HEK293 (cell line): ENCODE data around the gene CNTLN.

Experiments used
- CTCF ChIA-PET: fragments of 350-600 bp; formaldehyde crosslinking; extraction: SDS; loops from one replicate; lab custom pipeline; 2021; ENCODE audit warnings: antibody characterized with exemption; lab: Yijun Ruan, JAX
- POLR2A ChIA-PET: fragments of 300-600 bp; formaldehyde crosslinking; extraction: SDS; loops from one replicate; lab custom pipeline; 2020; ENCODE audit warnings: antibody characterized with exemption, inconsistent platforms; lab: Yijun Ruan, JAX
- H3K27ac ChIP-seq: fragments of 200-500 bp; sonication (Bioruptor generic); 2 replicates; pipeline ENCODE4 v1.5.1; 2014; ENCODE audit warnings: low read depth, low read length, control low read depth, inconsistent platforms; ENCODE audit errors: extremely low read depth
- H3K36me3 ChIP-seq, 2 experiments: fragments of 200-500 bp in 1 of 2; sonication (Bioruptor generic) in 1 of 2; 1 replicate in 1 of 2; 2 replicates in 1 of 2; pipeline ENCODE4 v1.5.1; 2014 to 2017; ENCODE audit warnings: inconsistent platforms in 2 of 2, low read length in 2 of 2; ENCODE audit not compliant: control insufficient read depth in 2 of 2, insufficient read depth in 1 of 2
- H3K4me1 ChIP-seq: fragments of 200-500 bp; sonication (Bioruptor generic); 2 replicates; pipeline ENCODE4 v1.5.1; 2014; ENCODE audit warnings: mild to moderate bottlenecking, low read length, inconsistent platforms; ENCODE audit not compliant: control insufficient read depth, insufficient read depth
- H3K4me3 ChIP-seq: 2 replicates; pipeline ENCODE4 v1.5.1; 2011; ENCODE audit warnings: low read depth, mild to moderate bottlenecking, control low read depth, low read length, moderate library complexity
- H3K9me3 ChIP-seq: fragments of 200-500 bp; sonication (Bioruptor generic); 2 replicates; pipeline ENCODE4 v1.5.1; 2014; ENCODE audit warnings: low read depth, low read length, inconsistent platforms; ENCODE audit not compliant: control insufficient read depth, insufficient read depth
- EGR2 ChIP-seq: fragments of 450-650 bp; formaldehyde crosslinking; IDR thresholded peaks from 2 replicates; pipeline ENCODE4 v1.5.1; 2016; ENCODE audit warnings: low read depth, missing biosample characterization, missing genetic modification characterization
- HOXC10 ChIP-seq: sonication (generic); formaldehyde crosslinking; IDR thresholded peaks from 2 replicates; pipeline ENCODE4 v1.8.1; 2023; ENCODE audit warnings: mild to moderate bottlenecking, missing genetic modification reagents
- MEIS1 ChIP-seq: sonication (generic); formaldehyde crosslinking; IDR thresholded peaks from 2 replicates; pipeline ENCODE4 v1.8.1; 2022; ENCODE audit warnings: missing genetic modification reagents, mild to moderate bottlenecking, borderline replicate concordance
- OSR2 ChIP-seq: fragments of 450-650 bp; formaldehyde crosslinking; IDR thresholded peaks from 2 replicates; pipeline ENCODE4 v1.5.1; 2016; ENCODE audit warnings: missing biosample characterization, missing genetic modification characterization
- REPIN1 ChIP-seq: fragments of 450-650 bp; formaldehyde crosslinking; IDR thresholded peaks from 2 replicates; pipeline ENCODE4 v1.5.1; 2017; ENCODE audit warnings: missing biosample characterization, missing genetic modification characterization, low read depth
- SETDB1 ChIP-seq: IDR thresholded peaks from one replicate; pipeline ENCODE4 v1.6.1; 2017; ENCODE audit warnings: mild to moderate bottlenecking, low read length, moderate library complexity, mixed read lengths; ENCODE audit not compliant: insufficient read length
- ZNF10 ChIP-seq: fragments of 450-650 bp; formaldehyde crosslinking; IDR thresholded peaks from 2 replicates; pipeline ENCODE4 v1.5.1; 2017; ENCODE audit warnings: missing biosample characterization, missing genetic modification characterization
- ZNF138 ChIP-seq: fragments of 450-650 bp; formaldehyde crosslinking; IDR thresholded peaks from 2 replicates; pipeline ENCODE4 v1.5.1; 2016; ENCODE audit warnings: missing biosample characterization, missing genetic modification characterization, borderline replicate concordance
- ZNF16 ChIP-seq: fragments of 450-650 bp; formaldehyde crosslinking; IDR thresholded peaks from 2 replicates; pipeline ENCODE4 v1.5.1; 2016; ENCODE audit warnings: low read depth, missing biosample characterization, missing genetic modification characterization
- ZNF174 ChIP-seq: fragments of 450-650 bp; formaldehyde crosslinking; IDR thresholded peaks from 2 replicates; pipeline ENCODE4 v1.5.0; 2017; ENCODE audit warnings: missing biosample characterization, mild to moderate bottlenecking, missing genetic modification characterization
- ZNF175 ChIP-seq: fragments of 450-650 bp; formaldehyde crosslinking; IDR thresholded peaks from 2 replicates; pipeline ENCODE4 v1.5.1; 2016; ENCODE audit warnings: missing biosample characterization, missing genetic modification characterization
- ZNF223 ChIP-seq: fragments of 450-650 bp; formaldehyde crosslinking; IDR thresholded peaks from 2 replicates; pipeline ENCODE4 v1.5.1; 2016; ENCODE audit warnings: missing biosample characterization, missing genetic modification characterization
- ZNF239 ChIP-seq: fragments of 450-650 bp; formaldehyde crosslinking; IDR thresholded peaks from 2 replicates; pipeline ENCODE4 v1.5.1; 2016; ENCODE audit warnings: missing biosample characterization, missing genetic modification characterization
- ZNF350 ChIP-seq: fragments of 450-650 bp; formaldehyde crosslinking; IDR thresholded peaks from 2 replicates; pipeline ENCODE4 v1.5.0; 2017; ENCODE audit warnings: missing biosample characterization, mild to moderate bottlenecking, missing genetic modification characterization
- ZNF37A ChIP-seq: fragments of 450-650 bp; IDR thresholded peaks from 2 replicates; pipeline ENCODE4 v1.5.1; 2018; ENCODE audit warnings: missing biosample characterization, missing genetic modification characterization
- ZNF426 ChIP-seq: fragments of 450-650 bp; formaldehyde crosslinking; IDR thresholded peaks from 2 replicates; pipeline ENCODE4 v1.5.1; 2017; ENCODE audit warnings: missing biosample characterization, missing genetic modification characterization, mild to moderate bottlenecking, inconsistent platforms, moderate library complexity
- ZNF433 ChIP-seq: fragments of 450-650 bp; formaldehyde crosslinking; IDR thresholded peaks from 2 replicates; pipeline ENCODE4 v1.5.1; 2016; ENCODE audit warnings: missing biosample characterization, missing genetic modification characterization, low read depth
- ZNF513 ChIP-seq: fragments of 450-650 bp; IDR thresholded peaks from 2 replicates; pipeline ENCODE4 v1.5.1; 2018; ENCODE audit warnings: missing biosample characterization, missing genetic modification characterization
- ZNF529 ChIP-seq: fragments of 450-650 bp; formaldehyde crosslinking; IDR thresholded peaks from 2 replicates; pipeline ENCODE4 v1.5.1; 2017; ENCODE audit warnings: missing genetic modification characterization, missing biosample characterization; ENCODE audit not compliant: insufficient replicate concordance
- ZNF837 ChIP-seq: fragments of 450-650 bp; formaldehyde crosslinking; IDR thresholded peaks from 2 replicates; pipeline ENCODE4 v1.5.1; 2016; ENCODE audit warnings: missing biosample characterization, missing genetic modification characterization
- TF ChIP-seq, protein P1 (sequence below): fragments of 450-650 bp; formaldehyde crosslinking; IDR thresholded peaks from 2 replicates; pipeline ENCODE4 v1.5.1; 2016; ENCODE audit warnings: missing biosample characterization, missing genetic modification characterization, low read depth
- TF ChIP-seq, protein P2 (sequence below): fragments of 450-650 bp; formaldehyde crosslinking; IDR thresholded peaks from 2 replicates; pipeline ENCODE4 v1.5.1; 2016; ENCODE audit warnings: missing biosample characterization, missing genetic modification characterization
- TF ChIP-seq, protein P3 (sequence below): fragments of 450-650 bp; formaldehyde crosslinking; IDR thresholded peaks from 2 replicates; pipeline ENCODE4 v1.5.1; 2017; ENCODE audit warnings: missing biosample characterization, missing genetic modification characterization
- TF ChIP-seq, protein P4 (sequence below): fragments of 450-650 bp; formaldehyde crosslinking; IDR thresholded peaks from 2 replicates; pipeline ENCODE4 v1.5.1; 2017; ENCODE audit warnings: missing biosample characterization, mild to moderate bottlenecking, missing genetic modification characterization, moderate library complexity
- TF ChIP-seq, protein P5 (sequence below): fragments of 450-650 bp; formaldehyde crosslinking; IDR thresholded peaks from 2 replicates; pipeline ENCODE4 v1.5.1; 2016; ENCODE audit warnings: missing biosample characterization, missing genetic modification characterization

Gene CNTLN

GRCh38 chr9:17532461-17532860, 397.6 kb downstream of the CNTLN start:
- POLR2A ChIA-PET, result no interaction called here
- Histone ChIP-seq H3K36me3 (no peaks in the 10 kb centered on the region), H3K9me3 (no peaks in the 10 kb centered on the region), H3K4me3 (no peak overlapping the region), H3K4me1 (no peaks in the 10 kb centered on the region), H3K27ac (no peak overlapping the region)
- TF ChIP-seq ZNF138 (tag by site-specific recombination) (no peak), ZNF239 (no peak), ZNF837 (tag by site-specific recombination) (no peak), HOXC10 (no peak), SETDB1 (no peak), EGR2 (no peak), ZNF175 (tag by site-specific recombination) (no peak), ZNF426 (tag by site-specific recombination) (no peak), ZNF433 (tag by site-specific recombination) (no peak)
- TF ChIP-seq, protein P1, sequence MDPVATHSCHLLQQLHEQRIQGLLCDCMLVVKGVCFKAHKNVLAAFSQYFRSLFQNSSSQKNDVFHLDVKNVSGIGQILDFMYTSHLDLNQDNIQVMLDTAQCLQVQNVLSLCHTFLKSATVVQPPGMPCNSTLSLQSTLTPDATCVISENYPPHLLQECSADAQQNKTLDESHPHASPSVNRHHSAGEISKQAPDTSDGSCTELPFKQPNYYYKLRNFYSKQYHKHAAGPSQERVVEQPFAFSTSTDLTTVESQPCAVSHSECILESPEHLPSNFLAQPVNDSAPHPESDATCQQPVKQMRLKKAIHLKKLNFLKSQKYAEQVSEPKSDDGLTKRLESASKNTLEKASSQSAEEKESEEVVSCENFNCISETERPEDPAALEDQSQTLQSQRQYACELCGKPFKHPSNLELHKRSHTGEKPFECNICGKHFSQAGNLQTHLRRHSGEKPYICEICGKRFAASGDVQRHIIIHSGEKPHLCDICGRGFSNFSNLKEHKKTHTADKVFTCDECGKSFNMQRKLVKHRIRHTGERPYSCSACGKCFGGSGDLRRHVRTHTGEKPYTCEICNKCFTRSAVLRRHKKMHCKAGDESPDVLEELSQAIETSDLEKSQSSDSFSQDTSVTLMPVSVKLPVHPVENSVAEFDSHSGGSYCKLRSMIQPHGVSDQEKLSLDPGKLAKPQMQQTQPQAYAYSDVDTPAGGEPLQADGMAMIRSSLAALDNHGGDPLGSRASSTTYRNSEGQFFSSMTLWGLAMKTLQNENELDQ (tag by site-specific recombination), result no peak
- CTCF ChIA-PET, result interaction anchor here (0.6 to 7.6 kb wide), 29 partner anchors 8 to 1496 kb away, joined by 3 to 99 read pairs (median 4); no protein-coding TSS in a partner anchor

DNA sequence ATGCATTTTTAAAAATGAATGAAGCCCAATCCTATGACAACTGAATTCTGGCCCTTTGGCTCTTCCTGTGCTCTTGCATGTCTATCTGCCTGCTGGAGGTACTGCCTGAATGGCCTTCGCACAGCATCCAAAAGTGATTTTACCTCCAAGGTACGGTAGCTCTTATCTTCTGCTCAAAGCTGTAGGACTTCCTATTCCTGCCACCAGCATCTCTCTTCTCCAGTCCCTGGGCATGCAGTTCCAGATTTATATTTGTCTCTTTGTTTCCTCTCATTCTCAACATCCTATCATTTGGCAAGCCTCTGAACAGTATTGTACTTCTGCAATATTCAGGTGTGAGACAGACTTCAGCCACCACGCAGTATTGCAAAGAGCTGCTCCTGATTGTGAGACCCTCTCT, 400.3 kb downstream of the CNTLN start:
- Histone ChIP-seq H3K4me3 (no peak overlapping the region), H3K9me3 (no peaks in the 10 kb centered on the region), H3K27ac (no peak overlapping the region), H3K36me3 (no peaks in the 10 kb centered on the region), H3K4me1 (no peaks in the 10 kb centered on the region)
- ChIA-PET CTCF (interaction anchor here (0.6 to 7.6 kb wide), 2 partner anchors 207 to 268 kb away, joined by 3 to 99 read pairs; no protein-coding TSS in a partner anchor), POLR2A (interaction anchor here (0.6 kb wide), 1 partner anchor 28 kb away, joined by 3 read pairs; no protein-coding TSS in a partner anchor)
- no peak for TF ChIP-seq ZNF513 (tag by site-specific recombination)
- no peak for TF ChIP-seq ZNF350 (tag by site-specific recombination)
- TF ChIP-seq, protein P2, sequence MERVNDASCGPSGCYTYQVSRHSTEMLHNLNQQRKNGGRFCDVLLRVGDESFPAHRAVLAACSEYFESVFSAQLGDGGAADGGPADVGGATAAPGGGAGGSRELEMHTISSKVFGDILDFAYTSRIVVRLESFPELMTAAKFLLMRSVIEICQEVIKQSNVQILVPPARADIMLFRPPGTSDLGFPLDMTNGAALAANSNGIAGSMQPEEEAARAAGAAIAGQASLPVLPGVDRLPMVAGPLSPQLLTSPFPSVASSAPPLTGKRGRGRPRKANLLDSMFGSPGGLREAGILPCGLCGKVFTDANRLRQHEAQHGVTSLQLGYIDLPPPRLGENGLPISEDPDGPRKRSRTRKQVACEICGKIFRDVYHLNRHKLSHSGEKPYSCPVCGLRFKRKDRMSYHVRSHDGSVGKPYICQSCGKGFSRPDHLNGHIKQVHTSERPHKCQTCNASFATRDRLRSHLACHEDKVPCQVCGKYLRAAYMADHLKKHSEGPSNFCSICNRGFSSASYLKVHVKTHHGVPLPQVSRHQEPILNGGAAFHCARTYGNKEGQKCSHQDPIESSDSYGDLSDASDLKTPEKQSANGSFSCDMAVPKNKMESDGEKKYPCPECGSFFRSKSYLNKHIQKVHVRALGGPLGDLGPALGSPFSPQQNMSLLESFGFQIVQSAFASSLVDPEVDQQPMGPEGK (tag by site-specific recombination), result no peak
- TF ChIP-seq, protein P3, sequence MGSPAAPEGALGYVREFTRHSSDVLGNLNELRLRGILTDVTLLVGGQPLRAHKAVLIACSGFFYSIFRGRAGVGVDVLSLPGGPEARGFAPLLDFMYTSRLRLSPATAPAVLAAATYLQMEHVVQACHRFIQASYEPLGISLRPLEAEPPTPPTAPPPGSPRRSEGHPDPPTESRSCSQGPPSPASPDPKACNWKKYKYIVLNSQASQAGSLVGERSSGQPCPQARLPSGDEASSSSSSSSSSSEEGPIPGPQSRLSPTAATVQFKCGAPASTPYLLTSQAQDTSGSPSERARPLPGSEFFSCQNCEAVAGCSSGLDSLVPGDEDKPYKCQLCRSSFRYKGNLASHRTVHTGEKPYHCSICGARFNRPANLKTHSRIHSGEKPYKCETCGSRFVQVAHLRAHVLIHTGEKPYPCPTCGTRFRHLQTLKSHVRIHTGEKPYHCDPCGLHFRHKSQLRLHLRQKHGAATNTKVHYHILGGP (tag by site-specific recombination), result no peak
- TF ChIP-seq OSR2 (tag by site-specific recombination), result no peak
- TF ChIP-seq REPIN1 (tag by site-specific recombination), result no peak
- no peak for TF ChIP-seq ZNF174 (tag by site-specific recombination)
- TF ChIP-seq, protein P4, sequence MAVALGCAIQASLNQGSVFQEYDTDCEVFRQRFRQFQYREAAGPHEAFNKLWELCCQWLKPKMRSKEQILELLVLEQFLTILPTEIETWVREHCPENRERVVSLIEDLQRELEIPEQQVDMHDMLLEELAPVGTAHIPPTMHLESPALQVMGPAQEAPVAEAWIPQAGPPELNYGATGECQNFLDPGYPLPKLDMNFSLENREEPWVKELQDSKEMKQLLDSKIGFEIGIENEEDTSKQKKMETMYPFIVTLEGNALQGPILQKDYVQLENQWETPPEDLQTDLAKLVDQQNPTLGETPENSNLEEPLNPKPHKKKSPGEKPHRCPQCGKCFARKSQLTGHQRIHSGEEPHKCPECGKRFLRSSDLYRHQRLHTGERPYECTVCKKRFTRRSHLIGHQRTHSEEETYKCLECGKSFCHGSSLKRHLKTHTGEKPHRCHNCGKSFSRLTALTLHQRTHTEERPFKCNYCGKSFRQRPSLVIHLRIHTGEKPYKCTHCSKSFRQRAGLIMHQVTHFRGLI, result no peak
- TF ChIP-seq MEIS1 (CRISPR knock-in tag), result no peak
- TF ChIP-seq ZNF10 (tag by site-specific recombination), result no peak
- no peak for TF ChIP-seq ZNF16 (tag by site-specific recombination)
- TF ChIP-seq ZNF529 (tag by site-specific recombination), result no peak
- no peak for TF ChIP-seq ZNF37A
- TF ChIP-seq, protein P5, sequence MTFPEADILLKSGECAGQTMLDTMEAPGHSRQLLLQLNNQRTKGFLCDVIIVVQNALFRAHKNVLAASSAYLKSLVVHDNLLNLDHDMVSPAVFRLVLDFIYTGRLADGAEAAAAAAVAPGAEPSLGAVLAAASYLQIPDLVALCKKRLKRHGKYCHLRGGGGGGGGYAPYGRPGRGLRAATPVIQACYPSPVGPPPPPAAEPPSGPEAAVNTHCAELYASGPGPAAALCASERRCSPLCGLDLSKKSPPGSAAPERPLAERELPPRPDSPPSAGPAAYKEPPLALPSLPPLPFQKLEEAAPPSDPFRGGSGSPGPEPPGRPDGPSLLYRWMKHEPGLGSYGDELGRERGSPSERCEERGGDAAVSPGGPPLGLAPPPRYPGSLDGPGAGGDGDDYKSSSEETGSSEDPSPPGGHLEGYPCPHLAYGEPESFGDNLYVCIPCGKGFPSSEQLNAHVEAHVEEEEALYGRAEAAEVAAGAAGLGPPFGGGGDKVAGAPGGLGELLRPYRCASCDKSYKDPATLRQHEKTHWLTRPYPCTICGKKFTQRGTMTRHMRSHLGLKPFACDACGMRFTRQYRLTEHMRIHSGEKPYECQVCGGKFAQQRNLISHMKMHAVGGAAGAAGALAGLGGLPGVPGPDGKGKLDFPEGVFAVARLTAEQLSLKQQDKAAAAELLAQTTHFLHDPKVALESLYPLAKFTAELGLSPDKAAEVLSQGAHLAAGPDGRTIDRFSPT (tag by site-specific recombination), result no peak
- TF ChIP-seq ZNF223 (tag by site-specific recombination), result no peak
